ENCODE measurements around the gene CLEC5A. TPM values are rescaled to one million over a fixed set of nuclear protein-coding genes. Genes with fewer than 3 reads are reported as not detected.
"Not testable (repeated sequence)": the region's sequence is repeated elsewhere in the genome, so short reads cannot be mapped to it uniquely, and the experiment has no call there.

CLEC5A gene
- polyA plus RNA-seq, result under 1 TPM in 2 of 4 donors, not detected in 2; 0.01 to 0.09 TPM
- long read RNA-seq, donor 1, result 0 reads
- long read RNA-seq, donor 2, result 0 reads
- long read RNA-seq, donor 3, result 0 reads
- long read RNA-seq, donor 4, result 0 reads
- long read RNA-seq, donor 5, result 0 reads
- long read RNA-seq, donor 6, result 0 reads
- long read RNA-seq, donor 7, result 0 reads
- long read RNA-seq, donor 8, result 0 reads
- long read RNA-seq, donor 9, result 0 reads
- long read RNA-seq, donor 10, result 0 reads

- no peaks in the 10 kb centered on the region for H3K4me1 ChIP-seq (ENCODE audit: control insufficient read depth in 3 of 3, insufficient read depth in 2 of 3, low read depth in 1 of 3, low read length in 2 of 3)
- FAIRE-seq (no peak), DNase-seq (no peak)
- no peaks in the 10 kb centered on the region for H3K27me3 ChIP-seq (ENCODE audit: control insufficient read depth in 3 of 3, insufficient read depth in 3 of 3, low read length in 3 of 3)
- no peak within 1 kb of the TSS for H3K4me3 ChIP-seq (ENCODE audit: low read depth in 1 of 3, low read length in 3 of 3)
- H3K36me3 ChIP-seq (ENCODE audit: control insufficient read depth in 3 of 3, insufficient read depth in 2 of 3, low read depth in 1 of 3, low read length in 3 of 3), result no peaks in the 10 kb centered on the region
- 71 to 92% (median 73%) methylated on average over 3 of the region's 3 CpGs for WGBS, 3 donors
- H3K27ac ChIP-seq (ENCODE audit: low read depth in 1 of 3, low read length in 2 of 3), result no peak within 1 kb of the TSS
- H3K9me3 ChIP-seq (ENCODE audit: control insufficient read depth in 2 of 2, insufficient read depth in 1 of 2, low read depth in 1 of 2, low read length in 1 of 2), result no peaks in the 10 kb centered on the region
These were observed at the start of gene CLEC5A for GRCh38 chr7:141946796-141947195. Gene CLEC5A, minus strand, starts transcription at chr7:141946974. Its CDS starts 682 bp downstream, at chr7:141946292.

- H3K27me3 ChIP-seq (ENCODE audit: control insufficient read depth in 3 of 3, insufficient read depth in 3 of 3, low read length in 3 of 3), result no peaks in the 10 kb centered on the region
- H3K4me3 ChIP-seq (ENCODE audit: low read depth in 1 of 3, low read length in 3 of 3), result no peak overlapping the region
- FAIRE-seq, result no peak
- WGBS, 3 donors, result 48 to 71% (median 51%) methylated on average over 1 of the region's 1 CpG
- H3K4me1 ChIP-seq (ENCODE audit: control insufficient read depth in 3 of 3, insufficient read depth in 2 of 3, low read depth in 1 of 3, low read length in 2 of 3), result peaks cover 0 to 3% (median 2%) of the 10 kb centered on the region in 3 donors
- no peak overlapping the region for H3K27ac ChIP-seq (ENCODE audit: low read depth in 1 of 3, low read length in 2 of 3)
- DNase-seq, result peak in 1 of 2 donors; percentile 55
- no peaks in the 10 kb centered on the region for H3K36me3 ChIP-seq (ENCODE audit: control insufficient read depth in 3 of 3, insufficient read depth in 2 of 3, low read depth in 1 of 3, low read length in 3 of 3)
- no peaks in the 10 kb centered on the region for H3K9me3 ChIP-seq (ENCODE audit: control insufficient read depth in 2 of 2, insufficient read depth in 1 of 2, low read depth in 1 of 2, low read length in 1 of 2)
These were observed 46.6 kb upstream of the CLEC5A start for GRCh38 chr7:141993354-141993753.

- Histone ChIP-seq H3K9me3 (ENCODE audit: control insufficient read depth in 2 of 2, insufficient read depth in 1 of 2, low read depth in 1 of 2, low read length in 1 of 2) (no peaks in the 10 kb centered on the region), H3K4me1 (ENCODE audit: control insufficient read depth in 3 of 3, insufficient read depth in 2 of 3, low read depth in 1 of 3, low read length in 2 of 3) (peaks cover 0 to 3% (median 2%) of the 10 kb centered on the region in 3 donors), H3K27me3 (ENCODE audit: control insufficient read depth in 3 of 3, insufficient read depth in 3 of 3, low read length in 3 of 3) (no peaks in the 10 kb centered on the region), H3K27ac (ENCODE audit: low read depth in 1 of 3, low read length in 2 of 3) (no peak overlapping the region), H3K36me3 (ENCODE audit: control insufficient read depth in 3 of 3, insufficient read depth in 2 of 3, low read depth in 1 of 3, low read length in 3 of 3) (no peaks in the 10 kb centered on the region), H3K4me3 (ENCODE audit: low read depth in 1 of 3, low read length in 3 of 3) (no peak overlapping the region)
- 38 to 72% (median 68%) methylated on average over 4 of the region's 4 CpGs for WGBS, 3 donors
- FAIRE-seq (no peak), DNase-seq (no peak)
These were observed 45.9 kb upstream of the CLEC5A start for GRCh38 chr7:141992688-141993087.

GRCh38 chr7:141992156-141992555, 45.4 kb upstream of the CLEC5A start:
- no peaks in the 10 kb centered on the region for H3K27me3 ChIP-seq (ENCODE audit: control insufficient read depth in 3 of 3, insufficient read depth in 3 of 3, low read length in 3 of 3)
- no peak overlapping the region for H3K27ac ChIP-seq (ENCODE audit: low read depth in 1 of 3, low read length in 2 of 3)
- no peaks in the 10 kb centered on the region for H3K9me3 ChIP-seq (ENCODE audit: control insufficient read depth in 2 of 2, insufficient read depth in 1 of 2, low read depth in 1 of 2, low read length in 1 of 2)
- peaks cover 0 to 3% (median 2%) of the 10 kb centered on the region in 3 donors for H3K4me1 ChIP-seq (ENCODE audit: control insufficient read depth in 3 of 3, insufficient read depth in 2 of 3, low read depth in 1 of 3, low read length in 2 of 3)
- DNase-seq (no peak), FAIRE-seq (no peak)
- H3K4me3 ChIP-seq (ENCODE audit: low read depth in 1 of 3, low read length in 3 of 3), result no peak overlapping the region
- no peaks in the 10 kb centered on the region for H3K36me3 ChIP-seq (ENCODE audit: control insufficient read depth in 3 of 3, insufficient read depth in 2 of 3, low read depth in 1 of 3, low read length in 3 of 3)
- WGBS, 3 donors, result 78 to 89% (median 86%) methylated on average over 2 of the region's 2 CpGs

- H3K4me3 ChIP-seq (ENCODE audit: low read depth in 1 of 3, low read length in 3 of 3), result no peak overlapping the region
- no peak overlapping the region for H3K27ac ChIP-seq (ENCODE audit: low read depth in 1 of 3, low read length in 2 of 3)
- H3K36me3 ChIP-seq (ENCODE audit: control insufficient read depth in 3 of 3, insufficient read depth in 2 of 3, low read depth in 1 of 3, low read length in 3 of 3), result no peaks in the 10 kb centered on the region
- H3K4me1 ChIP-seq (ENCODE audit: control insufficient read depth in 3 of 3, insufficient read depth in 2 of 3, low read depth in 1 of 3, low read length in 2 of 3), result peaks cover 0 to 3% (median 0%) of the 10 kb centered on the region in 3 donors
- no peak for DNase-seq
- no peak for FAIRE-seq
- WGBS, 3 donors, result 89 to 92% (median 89%) methylated on average over 5 to 6 of the region's 6 CpGs
- H3K27me3 ChIP-seq (ENCODE audit: control insufficient read depth in 3 of 3, insufficient read depth in 3 of 3, low read length in 3 of 3), result no peaks in the 10 kb centered on the region
- no peaks in the 10 kb centered on the region for H3K9me3 ChIP-seq (ENCODE audit: control insufficient read depth in 2 of 2, insufficient read depth in 1 of 2, low read depth in 1 of 2, low read length in 1 of 2)
These were observed 44.4 kb upstream of the CLEC5A start for GRCh38 chr7:141991140-141991539.

GRCh38 chr7:141990011-141990725, 43.4 kb upstream of the CLEC5A start:
- WGBS, 3 donors, result 66 to 75% (median 70%) methylated on average over 2 of the region's 2 CpGs
- Histone ChIP-seq H3K9me3 (ENCODE audit: control insufficient read depth in 2 of 2, insufficient read depth in 1 of 2, low read depth in 1 of 2, low read length in 1 of 2) (no peaks in the 10 kb centered on the region), H3K27me3 (ENCODE audit: control insufficient read depth in 3 of 3, insufficient read depth in 3 of 3, low read length in 3 of 3) (no peaks in the 10 kb centered on the region), H3K4me1 (ENCODE audit: control insufficient read depth in 3 of 3, insufficient read depth in 2 of 3, low read depth in 1 of 3, low read length in 2 of 3) (peaks cover 0 to 3% (median 0%) of the 10 kb centered on the region in 3 donors), H3K27ac (ENCODE audit: low read depth in 1 of 3, low read length in 2 of 3) (no peak overlapping the region), H3K4me3 (ENCODE audit: low read depth in 1 of 3, low read length in 3 of 3) (no peak overlapping the region), H3K36me3 (ENCODE audit: control insufficient read depth in 3 of 3, insufficient read depth in 2 of 3, low read depth in 1 of 3, low read length in 3 of 3) (no peaks in the 10 kb centered on the region)
- FAIRE-seq (no peak), DNase-seq (no peak)

- H3K27me3 ChIP-seq (ENCODE audit: control insufficient read depth in 3 of 3, insufficient read depth in 3 of 3, low read length in 3 of 3); H3K4me1 ChIP-seq (ENCODE audit: control insufficient read depth in 3 of 3, insufficient read depth in 2 of 3, low read depth in 1 of 3, low read length in 2 of 3); FAIRE-seq; H3K9me3 ChIP-seq (ENCODE audit: control insufficient read depth in 2 of 2, insufficient read depth in 1 of 2, low read depth in 1 of 2, low read length in 1 of 2); H3K4me3 ChIP-seq (ENCODE audit: low read depth in 1 of 3, low read length in 3 of 3); H3K36me3 ChIP-seq (ENCODE audit: control insufficient read depth in 3 of 3, insufficient read depth in 2 of 3, low read depth in 1 of 3, low read length in 3 of 3); H3K27ac ChIP-seq (ENCODE audit: low read depth in 1 of 3, low read length in 2 of 3): not testable (repeated sequence)
- WGBS, 3 donors, result 11 to 73% (median 39%) methylated on average over 4 of the region's 4 CpGs
- peak; percentile 46 to 94 for DNase-seq
These were observed 41.0 kb upstream of the CLEC5A start for GRCh38 chr7:141987803-141988202.

- no peak overlapping the region for H3K4me3 ChIP-seq (ENCODE audit: low read depth in 1 of 3, low read length in 3 of 3)
- DNase-seq (no peak), FAIRE-seq (no peak)
- no peaks in the 10 kb centered on the region for H3K4me1 ChIP-seq (ENCODE audit: control insufficient read depth in 3 of 3, insufficient read depth in 2 of 3, low read depth in 1 of 3, low read length in 2 of 3)
- H3K9me3 ChIP-seq (ENCODE audit: control insufficient read depth in 2 of 2, insufficient read depth in 1 of 2, low read depth in 1 of 2, low read length in 1 of 2), result no peaks in the 10 kb centered on the region
- WGBS, 3 donors, result 77 to 84% (median 81%) methylated on average over 2 of the region's 2 CpGs
- H3K27ac ChIP-seq (ENCODE audit: low read depth in 1 of 3, low read length in 2 of 3), result peak overlapping the region in 1 of 3 donors; percentile 28
- no peaks in the 10 kb centered on the region for H3K36me3 ChIP-seq (ENCODE audit: control insufficient read depth in 3 of 3, insufficient read depth in 2 of 3, low read depth in 1 of 3, low read length in 3 of 3)
- no peaks in the 10 kb centered on the region for H3K27me3 ChIP-seq (ENCODE audit: control insufficient read depth in 3 of 3, insufficient read depth in 3 of 3, low read length in 3 of 3)
These were observed 40.1 kb upstream of the CLEC5A start for GRCh38 chr7:141986923-141987322.
